Lung microvascular endothelial cell (primary cell): Measurements from ENCODE around the gene R3HCC1L. TPM values are rescaled to one million over a fixed set of nuclear protein-coding genes. Genes with fewer than 3 reads are reported as not detected.
A peak's percentile ranks its signal among the peaks of the same experiment; 100 is the strongest.

ENCODE experiments used
- DNase-seq, 2 donors: peaks; one replicate each; pipeline versions ENCODE4 v3.0.0 to v3.0.0-alpha.2; 2010; ENCODE audit warnings: low read depth in 2 of 2
- total RNA-seq: library from RNA; depleted of rRNA; stranded (reverse); fragments of >200 nt; gene quantifications from 2 replicates; pipeline ENCODE4 v1.2.1, GENCODE V29; 2014

Gene R3HCC1L
- total RNA-seq, 1 donor from 2014 or later, result 7.9 TPM

DNA sequence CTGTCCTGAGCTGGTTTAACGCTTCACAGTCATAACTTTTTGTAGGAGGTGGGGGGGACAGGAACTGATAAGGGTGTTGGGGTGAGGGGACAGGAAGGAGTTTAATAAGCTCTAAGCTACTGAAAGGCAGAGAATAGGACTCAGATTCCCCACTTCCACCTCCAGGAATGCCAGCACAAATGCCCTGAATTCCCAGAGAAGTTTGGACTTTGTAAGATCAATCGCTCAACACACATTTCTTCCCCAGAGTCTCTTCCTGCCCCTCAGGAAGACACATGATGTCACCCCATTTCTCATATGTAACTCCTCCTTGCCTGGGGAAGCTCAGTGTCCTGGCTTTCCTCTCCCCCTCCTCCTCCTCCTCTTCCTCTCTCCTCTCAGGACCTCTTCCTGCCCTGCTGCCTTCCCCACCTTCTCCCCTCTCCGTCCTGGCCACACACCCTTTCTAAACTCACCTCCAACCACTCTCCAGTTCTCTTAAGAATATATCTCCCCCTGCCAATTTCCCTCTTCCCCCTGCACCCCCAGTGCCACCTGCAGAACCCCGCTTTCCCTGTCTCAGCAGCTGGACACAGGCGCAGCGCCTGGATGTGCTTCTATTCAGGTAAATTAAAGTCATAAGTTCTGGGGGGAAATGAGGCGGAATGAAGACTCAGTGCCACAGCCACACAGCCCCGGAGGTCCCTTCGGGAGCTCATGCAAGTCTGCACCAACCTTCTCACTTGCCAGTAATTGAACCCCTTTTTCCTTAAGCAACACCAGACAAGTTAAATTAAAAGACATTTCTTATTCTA lies 138.8 kb downstream of the R3HCC1L start:
- DNase-seq, result no peak

- no peak for DNase-seq
Observed at GRCh38 chr10:98274562-98274961, 140.1 kb downstream of the R3HCC1L start.

- no peak for DNase-seq
Observed at GRCh38 chr10:98276311-98276710, 141.9 kb downstream of the R3HCC1L start.

GRCh38 chr10:98285416-98285815 lies 151.0 kb downstream of the R3HCC1L start:
- peak in 1 of 2 donors; percentile 34 for DNase-seq

GRCh38 chr10:98286419-98286818 lies 152.0 kb downstream of the R3HCC1L start:
- no peak for DNase-seq

- no peak for DNase-seq
Observed at GRCh38 chr10:98287321-98287720, 152.9 kb downstream of the R3HCC1L start.

- DNase-seq, result no peak
Observed at GRCh38 chr10:98289802-98290209, 155.3 kb downstream of the R3HCC1L start.

DNA sequence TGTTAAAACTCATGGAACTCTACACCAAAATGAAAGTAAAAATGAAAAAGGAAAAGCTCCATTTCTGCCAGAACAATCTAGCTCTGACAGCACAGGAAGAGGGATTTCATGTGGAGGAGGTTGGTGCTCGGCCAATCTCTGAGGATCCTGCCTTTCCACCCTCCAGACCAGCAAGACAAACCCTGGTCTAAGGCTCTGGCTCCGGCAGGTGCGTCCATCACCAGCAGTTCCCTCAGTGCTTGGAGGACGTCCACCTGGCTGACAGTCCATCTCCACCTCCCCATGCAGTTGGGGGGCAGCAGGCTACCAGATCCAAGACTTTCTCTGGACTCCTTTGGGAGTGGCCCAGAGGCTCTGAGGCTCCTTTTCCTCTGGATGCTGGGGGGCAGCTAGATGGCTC lies 158.5 kb downstream of the R3HCC1L start:
- peak in 1 of 2 donors; percentile 40 for DNase-seq

GRCh38 chr10:98293550-98294269 lies 159.3 kb downstream of the R3HCC1L start:
- DNase-seq, result no peak

- DNase-seq, result no peak
Observed at GRCh38 chr10:98294270-98294627, 159.8 kb downstream of the R3HCC1L start.

Other genes starting within 250 kb of the R3HCC1L start
- gene CRTAC1, start 104.0 kb upstream of the R3HCC1L start, total RNA-seq, result 2.0 and 2.2 TPM in 2 replicates
- under 0.01 and 0.87 TPM in 2 replicates for gene LOXL4, start 133.5 kb downstream of the R3HCC1L start, total RNA-seq